ENCODE data around the gene LRRC23.

The LRRC23 gene

GRCh38 chr12:6860116-6860515 is 44.5 kb upstream of the LRRC23 start:
- Histone ChIP-seq H3K9me3 (ENCODE audit: low read length) (no peaks in the 10 kb centered on the region), H3K4me2 (ENCODE audit: low read length) (no peak overlapping the region), H4K20me1 (ENCODE audit: insufficient read depth, low read length) (no peaks in the 10 kb centered on the region), H3K4me1 (ENCODE audit: insufficient read depth, low read length, severe bottlenecking) (no peaks in the 10 kb centered on the region), H3K79me2 (ENCODE audit: insufficient read depth, low read length) (no peaks in the 10 kb centered on the region), H2AFZ (ENCODE audit: low read length) (no peak overlapping the region), H3K9me2 (ENCODE audit: low read depth, low read length) (no peaks in the 10 kb centered on the region), H3K27ac (ENCODE audit: low read depth, low read length, poor library complexity, severe bottlenecking) (no peak overlapping the region), H3K9ac (ENCODE audit: low read length) (no peak overlapping the region), H3K27me3 (ENCODE audit: insufficient read depth, low read length) (no peaks in the 10 kb centered on the region), H3K36me3 (ENCODE audit: insufficient read depth, low read length) (peaks cover 95% of the 10 kb centered on the region), H3F3A (ENCODE audit: insufficient read depth, low read length) (no peaks in the 10 kb centered on the region), H3K4me3 (ENCODE audit: low read depth, low read length, poor library complexity, severe bottlenecking) (no peak overlapping the region)
- TF ChIP-seq EZH2 (IDR thresholded peaks at IDR 0.05; ENCODE audit: borderline replicate concordance, low read length) (no peak), CTCF (IDR thresholded peaks at IDR 0.05; ENCODE audit: low read length) (no peak)

DNA sequence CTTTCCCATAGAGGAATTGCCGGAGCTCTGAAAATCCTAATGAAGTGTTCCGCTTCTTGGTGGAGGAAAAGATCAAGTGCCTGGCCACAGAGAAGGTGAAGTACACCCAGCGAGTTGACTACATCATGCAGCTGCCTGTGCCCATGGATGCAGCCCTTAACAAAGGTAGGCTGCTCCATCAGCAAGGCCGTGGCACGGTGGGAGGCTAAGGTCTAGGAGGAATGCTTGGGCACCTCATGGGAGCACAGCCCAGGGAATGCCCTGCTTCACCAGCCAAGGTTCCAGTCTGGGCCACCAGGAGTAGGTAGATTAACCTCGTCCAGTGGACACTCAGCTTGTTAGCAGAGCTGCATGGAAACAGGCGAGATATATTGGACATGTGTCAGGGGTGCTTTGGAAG is 43.7 kb upstream of the LRRC23 start:
- H3K27me3 ChIP-seq (ENCODE audit: insufficient read depth, low read length): no peaks in the 10 kb centered on the region
- no peaks in the 10 kb centered on the region for H3K4me1 ChIP-seq (ENCODE audit: insufficient read depth, low read length, severe bottlenecking)
- H3F3A ChIP-seq (ENCODE audit: insufficient read depth, low read length): no peaks in the 10 kb centered on the region
- no peak overlapping the region for H3K9ac ChIP-seq (ENCODE audit: low read length)
- H4K20me1 ChIP-seq (ENCODE audit: insufficient read depth, low read length): no peaks in the 10 kb centered on the region
- H3K4me3 ChIP-seq (ENCODE audit: low read depth, low read length, poor library complexity, severe bottlenecking): no peak overlapping the region
- no peaks in the 10 kb centered on the region for H3K79me2 ChIP-seq (ENCODE audit: insufficient read depth, low read length)
- no peak overlapping the region for H3K27ac ChIP-seq (ENCODE audit: low read depth, low read length, poor library complexity, severe bottlenecking)
- peaks cover 95% of the 10 kb centered on the region for H3K36me3 ChIP-seq (ENCODE audit: insufficient read depth, low read length)
- H3K9me3 ChIP-seq (ENCODE audit: low read length): no peaks in the 10 kb centered on the region
- TF ChIP-seq CTCF (IDR thresholded peaks at IDR 0.05; ENCODE audit: low read length): no peak
- TF ChIP-seq EZH2 (IDR thresholded peaks at IDR 0.05; ENCODE audit: borderline replicate concordance, low read length): no peak
- no peak overlapping the region for H2AFZ ChIP-seq (ENCODE audit: low read length)
- H3K9me2 ChIP-seq (ENCODE audit: low read depth, low read length): no peaks in the 10 kb centered on the region
- no peak overlapping the region for H3K4me2 ChIP-seq (ENCODE audit: low read length)

DNA sequence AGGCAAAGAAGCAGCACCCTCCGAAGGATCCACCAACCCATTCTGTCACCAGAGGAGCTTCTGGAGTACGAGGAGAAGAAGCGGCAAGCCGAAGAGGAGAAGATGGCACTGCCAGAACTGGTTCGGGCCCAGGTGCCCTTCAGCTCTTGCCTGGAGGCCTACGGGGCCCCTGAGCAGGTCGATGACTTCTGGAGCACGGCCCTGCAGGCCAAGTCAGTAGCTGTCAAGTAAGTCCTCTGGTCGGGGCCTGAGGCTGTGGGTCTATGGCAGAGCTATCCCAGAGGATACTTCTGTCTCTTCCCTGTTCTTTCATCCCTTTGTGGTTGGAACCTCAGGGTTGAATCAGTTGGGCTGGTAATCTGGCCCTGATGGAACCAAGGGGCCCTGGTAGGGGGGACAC is 43.2 kb upstream of the LRRC23 start:
- no peaks in the 10 kb centered on the region for H4K20me1 ChIP-seq (ENCODE audit: insufficient read depth, low read length)
- H3K27me3 ChIP-seq (ENCODE audit: insufficient read depth, low read length): no peaks in the 10 kb centered on the region
- TF ChIP-seq CTCF (IDR thresholded peaks at IDR 0.05; ENCODE audit: low read length): no peak
- no peak for TF ChIP-seq EZH2 (IDR thresholded peaks at IDR 0.05; ENCODE audit: borderline replicate concordance, low read length)
- H3K9me3 ChIP-seq (ENCODE audit: low read length): no peaks in the 10 kb centered on the region
- peaks cover 1% of the 10 kb centered on the region for H3K4me1 ChIP-seq (ENCODE audit: insufficient read depth, low read length, severe bottlenecking)
- H3K4me2 ChIP-seq (ENCODE audit: low read length): no peak overlapping the region
- peaks cover 92% of the 10 kb centered on the region for H3K36me3 ChIP-seq (ENCODE audit: insufficient read depth, low read length)
- no peak overlapping the region for H2AFZ ChIP-seq (ENCODE audit: low read length)
- H3F3A ChIP-seq (ENCODE audit: insufficient read depth, low read length): no peaks in the 10 kb centered on the region
- H3K9me2 ChIP-seq (ENCODE audit: low read depth, low read length): no peaks in the 10 kb centered on the region
- H3K27ac ChIP-seq (ENCODE audit: low read depth, low read length, poor library complexity, severe bottlenecking): no peak overlapping the region
- no peak overlapping the region for H3K4me3 ChIP-seq (ENCODE audit: low read depth, low read length, poor library complexity, severe bottlenecking)
- no peak overlapping the region for H3K9ac ChIP-seq (ENCODE audit: low read length)
- H3K79me2 ChIP-seq (ENCODE audit: insufficient read depth, low read length): no peaks in the 10 kb centered on the region
